K562 (cell line): ENCODE data around the gene RSU1. TPM values are rescaled to one million over a fixed set of nuclear protein-coding genes. Genes with fewer than 3 reads are reported as not detected.
A peak's percentile ranks its signal among the peaks of the same experiment; 100 is the strongest.

Source experiments
- ATF3 ChIP-seq, 2 experiments: fragments of 450-650 bp in 1 of 2; sonication (generic) in 1 of 2; formaldehyde crosslinking in 1 of 2; IDR thresholded peaks in 1 of 2; conservative IDR thresholded peaks in 1 of 2; 2 replicates each; pipeline versions ENCODE4 v1.6.1 to v1.8.1; 2016 to 2023; ENCODE audit warnings: mild to moderate bottlenecking in 2 of 2, moderate library complexity in 2 of 2, inconsistent platforms in 1 of 2, missing genetic modification reagents in 1 of 2
- CAMTA2 ChIP-seq: fragments of 250-450 bp; sonication (Bioruptor Pico); conservative IDR thresholded peaks from 2 replicates; pipeline ENCODE4 v1.5.1; 2022
- CBFB ChIP-seq: sonication (generic); formaldehyde crosslinking; IDR thresholded peaks from 2 replicates; pipeline ENCODE4 v1.4.0; 2020; ENCODE audit warnings: mild to moderate bottlenecking, missing genetic modification reagents
- CBX1 ChIP-seq: sonication (generic); IDR thresholded peaks from 2 replicates; pipeline ENCODE4 v1.6.1; 2016; ENCODE audit warnings: antibody characterized with exemption, low read depth, mild to moderate bottlenecking
- CLOCK ChIP-seq: fragments of 250-450 bp; sonication (Bioruptor Pico); IDR thresholded peaks from 2 replicates; pipeline ENCODE4 v1.4.0; 2020; ENCODE audit warnings: mild to moderate bottlenecking, moderate library complexity, borderline replicate concordance
- ELF1 ChIP-seq: fragments of 200-800 bp; sonication (Bioruptor generic); IDR thresholded peaks from 2 replicates; pipeline ENCODE4 v1.6.1; 2016; ENCODE audit warnings: missing genetic modification characterization, missing compliant biosample characterization
- ELF4 ChIP-seq: fragments of 450-650 bp; formaldehyde crosslinking; IDR thresholded peaks from 2 replicates; pipeline ENCODE4 v1.4.0; 2022; ENCODE audit warnings: missing genetic modification characterization
- JUNB ChIP-seq: fragments of 450-650 bp; formaldehyde crosslinking; conservative IDR thresholded peaks from 2 replicates; pipeline ENCODE4 v1.4.0; 2020; ENCODE audit warnings: mild to moderate bottlenecking
- KLF1 ChIP-seq: fragments of 450-650 bp; IDR thresholded peaks from 2 replicates; pipeline ENCODE4 v1.6.1; 2016; ENCODE audit warnings: missing genetic modification characterization, missing compliant biosample characterization
- MCM3 ChIP-seq: fragments of 450-650 bp; IDR thresholded peaks from 2 replicates; pipeline ENCODE4 v1.6.1; 2016
- MYC ChIP-seq, 2 experiments: fragments of 250-450 bp in 1 of 2; sonication (Bioruptor Pico) in 1 of 2; IDR thresholded peaks; 2 replicates each; pipeline versions ENCODE4 v1.5.1 to v1.6.1; 2012 to 2021; ENCODE audit warnings: low read depth in 2 of 2, borderline replicate concordance in 1 of 2, improper control_type of control experiment in 1 of 2, low read length in 1 of 2, mild to moderate bottlenecking in 1 of 2, moderate library complexity in 1 of 2
- PCBP1 ChIP-seq: fragments of 200-400 bp; formaldehyde crosslinking; IDR thresholded peaks from 2 replicates; pipeline ENCODE4 v1.6.1; 2018; ENCODE audit warnings: mild to moderate bottlenecking, low read depth, low read length; ENCODE audit not compliant: poor library complexity, severe bottlenecking
- RNF2 ChIP-seq: sonication (generic); IDR thresholded peaks from 2 replicates; pipeline ENCODE4 v1.6.1; 2016
- RREB1 ChIP-seq: fragments of 250-450 bp; sonication (Bioruptor Pico); IDR thresholded peaks from 2 replicates; pipeline ENCODE4 v1.4.0; 2020
- TAF9B ChIP-seq: fragments of 450-650 bp; IDR thresholded peaks from 2 replicates; pipeline ENCODE4 v1.6.1; 2018; ENCODE audit warnings: mild to moderate bottlenecking; ENCODE audit not compliant: partially characterized antibody
- ZNF197 ChIP-seq: fragments of 200-800 bp; sonication (Bioruptor generic); IDR thresholded peaks from 2 replicates; pipeline ENCODE4 v1.6.1; 2016; ENCODE audit warnings: low read depth, missing genetic modification characterization, missing compliant biosample characterization
- ZNF584 ChIP-seq: fragments of 200-800 bp; sonication (Bioruptor generic); IDR thresholded peaks from 2 replicates; pipeline ENCODE4 v1.6.1; 2016; ENCODE audit warnings: low read depth, mild to moderate bottlenecking, missing genetic modification characterization, missing compliant biosample characterization
- polyA plus RNA-seq, 8 experiments: library from polyadenylated mRNA; depleted of rRNA in 4 of 8; stranded (reverse) in 5 of 8; unstranded in 3 of 8; fragments of >200 nt; fragmentation: Nextera tagmentation in 2 of 8; fragmentation: Illumina TruSeq in 1 of 8; extraction: Ambion mirVana in 2 of 8; extraction: Trizol in 1 of 8; gene quantifications; 2 replicates each; pipeline versions ENCODE4 v1.2.1 to v1.2.3, GENCODE V29; 2011 to 2014; ENCODE audit warnings: inconsistent platforms in 1 of 8, missing spikeins in 1 of 8
- total RNA-seq, 7 experiments: library from RNA; depleted of rRNA in 6 of 7; stranded (reverse); fragments of >200 nt in 6 of 7; fragmentation: Illumina TruSeq in 2 of 7; extraction: Trizol in 2 of 7; gene quantifications; 2 replicates each; pipeline versions ENCODE4 v1.2.1 to v1.2.3, GENCODE V29; 2011 to 2021; ENCODE audit warnings: low replicate concordance in 1 of 7

The RSU1 gene
- total and polyA plus RNA-seq, 9 of the 15 experiments (the other 6 are each of a cell fraction or from before 2014, with no cell fraction given), result 18.8 to 67.3 (median 31.5) TPM

- TF ChIP-seq RREB1 (CRISPR knock-in tag) (peak; percentile 86; the same call in 1 of the 2 replicates), CAMTA2 (no peak), ELF4 (CRISPR knock-in tag) (peak; percentile 75; the same call in 1 of the 2 replicates), ATF3 (IDR thresholded peaks at IDR 0.05) (peak; percentile 63; the same call in 1 of the 2 replicates), ATF3 (CRISPR knock-in tag; conservative IDR thresholded peaks at IDR 0.05) (no peak; the same call in 1 of the 2 replicates), CBFB (no peak), TAF9B (peak; percentile 52), MCM3 (no peak), KLF1 (tag) (peak; percentile 80; the same call in 1 of the 2 replicates), ZNF584 (no peak), CLOCK (CRISPR knock-in tag) (no peak), ZNF197 (no peak), MYC (IDR thresholded peaks at IDR 0.05; ENCODE audit: low read depth, low read length) (peak; percentile 76), MYC (CRISPR knock-in tag; IDR thresholded peaks at IDR 0.05; ENCODE audit: borderline replicate concordance, low read depth) (peak; percentile 63; the same call in 1 of the 2 replicates), CBX1 (peak; percentile 47; the same call in 1 of the 2 replicates), RNF2 (peak; percentile 56; the same call in 1 of the 2 replicates), JUNB (no peak), ELF1 (tag) (peak; percentile 100), PCBP1 (peak; percentile 60)
Measured at GRCh38 chr10:16817125-16818019, at the start of gene RSU1 (continued).
